HPDE6-E6E7 (cell line): ENCODE measurements around the gene RXFP4.
"Not testable (repeated sequence)": the region's sequence is repeated elsewhere in the genome, so short reads cannot be mapped to it uniquely, and the experiment has no call there.

Source experiments
- DNase-seq: peaks from one replicate; pipeline ENCODE4 v3.0.0; 2011; ENCODE audit warnings: missing footprints; ENCODE audit errors: extremely low spot score

Gene RXFP4

GRCh38 chr1:155978325-155978972, 37.0 kb downstream of the RXFP4 start, which contains the start of gene ARHGEF2:
TSS of gene ARHGEF2 (minus strand) at chr1:155978547. CDS start at chr1:155978427, 120 bp downstream.
- no peak for DNase-seq

GRCh38 chr1:155978973-155979429, 37.6 kb downstream of the RXFP4 start:
- no peak for DNase-seq

- DNase-seq, result no peak
Observed at GRCh38 chr1:155979597-155980343, 38.3 kb downstream of the RXFP4 start.

- DNase-seq, result no peak
Observed at GRCh38 chr1:155981266-155982088, 40.0 kb downstream of the RXFP4 start.

DNA sequence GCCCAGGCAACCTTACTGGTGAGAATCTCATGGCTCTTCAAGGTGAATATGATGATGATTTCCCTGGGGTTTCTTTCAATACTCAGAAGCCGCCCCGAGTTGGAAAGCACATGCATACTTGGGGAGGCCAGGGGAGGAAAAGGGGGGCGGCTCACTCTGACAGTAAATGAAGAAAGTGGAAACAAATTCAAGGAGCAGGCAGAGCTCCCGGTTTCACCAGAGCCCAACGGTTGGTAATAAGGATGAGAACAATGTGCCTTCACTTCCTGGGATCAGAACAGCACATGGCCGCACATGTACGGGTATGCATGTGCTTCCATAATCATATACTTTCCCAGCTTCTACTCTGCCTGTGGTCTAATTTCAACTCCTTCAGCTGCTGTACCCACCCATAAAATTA, 40.7 kb downstream of the RXFP4 start:
- DNase-seq, result no peak

GRCh38 chr1:155983191-155984024, 42.0 kb downstream of the RXFP4 start:
- no peak for DNase-seq

GRCh38 chr1:155984341-155984740, 42.9 kb downstream of the RXFP4 start:
- no peak for DNase-seq

GRCh38 chr1:155984903-155985645, 43.6 kb downstream of the RXFP4 start:
- not testable (repeated sequence) for DNase-seq

GRCh38 chr1:155989242-155990004, 48.0 kb downstream of the RXFP4 start:
- peak; percentile 69 for DNase-seq

DNA sequence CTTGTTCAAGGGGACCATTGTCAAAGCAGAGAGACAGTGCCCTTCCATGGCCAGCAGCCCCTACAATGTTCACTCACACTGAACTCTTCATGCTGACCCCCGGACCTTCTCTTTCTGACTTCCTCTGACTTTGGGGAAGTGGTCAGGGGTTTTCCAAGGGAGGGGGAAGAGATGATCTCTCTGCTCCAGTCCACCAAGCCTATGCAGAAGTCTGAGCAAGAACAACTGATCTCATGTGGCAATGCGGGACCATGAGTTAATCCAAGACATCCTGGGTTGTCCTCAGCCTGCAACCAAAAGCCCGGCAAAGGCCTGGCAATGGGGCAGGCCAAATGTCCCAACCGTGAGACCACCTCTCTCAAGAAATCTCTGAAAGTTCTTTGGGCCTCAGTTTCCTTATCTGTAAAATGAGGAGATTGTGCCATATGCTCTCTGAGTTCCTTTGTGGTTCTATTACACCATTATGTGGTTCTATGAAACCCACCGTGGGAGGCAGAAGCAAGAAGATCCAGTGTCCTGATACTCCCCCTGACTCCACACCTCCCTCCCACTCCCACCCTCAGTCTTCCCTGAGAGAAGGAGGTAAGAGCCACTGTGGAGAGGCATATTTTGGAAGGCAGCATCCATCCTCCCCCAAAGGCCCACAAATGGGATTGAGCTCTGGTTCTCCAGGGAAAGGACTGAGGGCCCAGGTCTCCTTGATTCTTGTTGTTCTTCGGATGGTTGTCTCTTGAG, 48.7 kb downstream of the RXFP4 start:
- DNase-seq, result no peak
